ENCODE results near the gene AKAP8.
"Not testable (repeated sequence)": the region's sequence is repeated elsewhere in the genome, so short reads cannot be mapped to it uniquely, and the experiment has no call there.

Gene AKAP8

DNA sequence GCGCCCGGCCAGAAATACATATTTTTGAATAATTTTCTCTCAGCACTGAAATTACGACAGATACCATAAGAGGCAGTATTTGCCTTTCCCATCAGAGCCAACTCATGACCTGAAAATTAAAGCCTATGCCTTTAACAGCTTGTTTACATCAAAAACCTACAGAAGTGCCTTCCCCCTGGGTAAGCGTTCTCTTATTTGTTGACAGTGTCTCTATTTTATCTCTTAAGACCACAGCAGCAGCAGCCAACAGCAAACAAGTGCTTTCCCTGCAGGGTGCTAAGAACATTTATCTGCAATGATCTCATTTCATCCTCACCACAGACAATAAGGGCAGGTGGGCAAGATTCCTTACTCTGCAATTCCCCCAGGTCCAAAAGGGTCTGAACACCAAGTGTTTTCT, 33.2 kb upstream of the AKAP8 start:
- Histone ChIP-seq H3F3A (ENCODE audit: low read depth) (no peaks in the 10 kb centered on the region), H3K9ac (ENCODE audit: low read depth, low read length, poor library complexity, severe bottlenecking) (peak overlapping the region; percentile 19), H3K36me3 (ENCODE audit: insufficient read depth, low read length) (peaks cover 21% of the 10 kb centered on the region; the same call in 1 of the 2 replicates), H3K9me2 (replicated peaks; ENCODE audit: low read depth, low read length) (no peaks in the 10 kb centered on the region), H3K27me3 (ENCODE audit: insufficient read depth, low read length, poor library complexity, severe bottlenecking) (no peaks in the 10 kb centered on the region), H4K20me1 (ENCODE audit: insufficient read depth, low read length, poor library complexity, severe bottlenecking) (peaks cover 85% of the 10 kb centered on the region), H3K4me3 (ENCODE audit: low read length, poor library complexity, severe bottlenecking) (peak overlapping the region; percentile 53), H3K4me2 (ENCODE audit: low read depth, low read length, poor library complexity, severe bottlenecking) (peak overlapping the region; percentile 59), H2AFZ (ENCODE audit: low read length) (no peak overlapping the region), H3K9me3 (ENCODE audit: insufficient read depth, low read depth, low read length) (no peaks in the 10 kb centered on the region), H3K4me1 (ENCODE audit: insufficient read depth, low read length, poor library complexity, severe bottlenecking) (peaks cover 45% of the 10 kb centered on the region), H3K79me2 (ENCODE audit: insufficient read depth, low read length) (peaks cover 100% of the 10 kb centered on the region)
- no peak for TF ChIP-seq EZH2phosphoT487 (IDR thresholded peaks at IDR 0.05; ENCODE audit: borderline replicate concordance)
- TF ChIP-seq, protein P1, sequence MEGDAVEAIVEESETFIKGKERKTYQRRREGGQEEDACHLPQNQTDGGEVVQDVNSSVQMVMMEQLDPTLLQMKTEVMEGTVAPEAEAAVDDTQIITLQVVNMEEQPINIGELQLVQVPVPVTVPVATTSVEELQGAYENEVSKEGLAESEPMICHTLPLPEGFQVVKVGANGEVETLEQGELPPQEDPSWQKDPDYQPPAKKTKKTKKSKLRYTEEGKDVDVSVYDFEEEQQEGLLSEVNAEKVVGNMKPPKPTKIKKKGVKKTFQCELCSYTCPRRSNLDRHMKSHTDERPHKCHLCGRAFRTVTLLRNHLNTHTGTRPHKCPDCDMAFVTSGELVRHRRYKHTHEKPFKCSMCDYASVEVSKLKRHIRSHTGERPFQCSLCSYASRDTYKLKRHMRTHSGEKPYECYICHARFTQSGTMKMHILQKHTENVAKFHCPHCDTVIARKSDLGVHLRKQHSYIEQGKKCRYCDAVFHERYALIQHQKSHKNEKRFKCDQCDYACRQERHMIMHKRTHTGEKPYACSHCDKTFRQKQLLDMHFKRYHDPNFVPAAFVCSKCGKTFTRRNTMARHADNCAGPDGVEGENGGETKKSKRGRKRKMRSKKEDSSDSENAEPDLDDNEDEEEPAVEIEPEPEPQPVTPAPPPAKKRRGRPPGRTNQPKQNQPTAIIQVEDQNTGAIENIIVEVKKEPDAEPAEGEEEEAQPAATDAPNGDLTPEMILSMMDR (conservative IDR thresholded peaks at IDR 0.05; ENCODE audit: low read length), result peak; percentile 27; the same call in 1 of the 2 replicates

- peaks cover 100% of the 10 kb centered on the region for H3K79me2 ChIP-seq (ENCODE audit: insufficient read depth, low read length)
Measured at GRCh38 chr19:15411351-15411750, 31.8 kb upstream of the AKAP8 start.

DNA sequence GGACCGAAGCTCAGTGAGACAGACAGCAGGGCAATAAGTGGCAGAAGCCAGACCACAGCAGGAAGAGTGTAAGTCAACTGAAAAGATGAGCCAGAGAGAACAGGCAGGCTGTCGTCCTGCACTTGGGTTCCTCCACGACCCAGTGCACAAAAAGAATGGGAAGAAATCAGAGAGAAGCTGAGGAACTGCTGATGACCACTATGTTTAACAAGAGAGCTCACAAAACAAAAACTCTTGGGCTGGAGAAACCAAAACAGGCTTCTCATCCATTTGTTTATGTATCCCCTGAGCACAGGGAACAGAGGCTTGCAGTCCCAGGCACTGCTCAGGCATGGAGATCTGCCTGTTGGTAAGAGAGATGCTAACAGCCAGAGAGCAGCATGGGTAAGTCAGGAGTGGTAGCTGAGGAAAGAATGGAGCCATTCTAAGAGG, 25.2 kb upstream of the AKAP8 start:
- Histone ChIP-seq H3K79me2 (ENCODE audit: insufficient read depth, low read length) (peaks cover 94% of the 10 kb centered on the region), H3K9me2 (replicated peaks; ENCODE audit: low read depth, low read length) (no peaks in the 10 kb centered on the region), H3K36me3 (ENCODE audit: insufficient read depth, low read length) (peaks cover 75% of the 10 kb centered on the region; the same call in 1 of the 2 replicates), H4K20me1 (ENCODE audit: insufficient read depth, low read length, poor library complexity, severe bottlenecking) (peaks cover 78% of the 10 kb centered on the region), H3F3A (ENCODE audit: low read depth) (no peaks in the 10 kb centered on the region), H3K9me3 (ENCODE audit: insufficient read depth, low read depth, low read length) (no peaks in the 10 kb centered on the region), H3K4me2 (ENCODE audit: low read depth, low read length, poor library complexity, severe bottlenecking) (peak overlapping the region; percentile 11), H3K9ac (ENCODE audit: low read depth, low read length, poor library complexity, severe bottlenecking) (no peak overlapping the region), H3K27me3 (ENCODE audit: insufficient read depth, low read length, poor library complexity, severe bottlenecking) (no peaks in the 10 kb centered on the region), H3K4me3 (ENCODE audit: low read length, poor library complexity, severe bottlenecking) (no peak overlapping the region), H3K4me1 (ENCODE audit: insufficient read depth, low read length, poor library complexity, severe bottlenecking) (peaks cover 11% of the 10 kb centered on the region), H2AFZ (ENCODE audit: low read length) (no peak overlapping the region)
- TF ChIP-seq, protein P1 (conservative IDR thresholded peaks at IDR 0.05; ENCODE audit: low read length), result no peak
- no peak for TF ChIP-seq EZH2phosphoT487 (IDR thresholded peaks at IDR 0.05; ENCODE audit: borderline replicate concordance)

More at GRCh38 chr19:15411351-15411750, 31.8 kb upstream of the AKAP8 start:
- H3K27me3 ChIP-seq (ENCODE audit: insufficient read depth, low read length, poor library complexity, severe bottlenecking); H3K9me3 ChIP-seq (ENCODE audit: insufficient read depth, low read depth, low read length); H3K4me3 ChIP-seq (ENCODE audit: low read length, poor library complexity, severe bottlenecking); H3K9me2 ChIP-seq (replicated peaks; ENCODE audit: low read depth, low read length); H2AFZ ChIP-seq (ENCODE audit: low read length); H3F3A ChIP-seq (ENCODE audit: low read depth): not testable (repeated sequence)
- H3K4me2 ChIP-seq (ENCODE audit: low read depth, low read length, poor library complexity, severe bottlenecking), result peak overlapping the region; percentile 4
- H3K36me3 ChIP-seq (ENCODE audit: insufficient read depth, low read length), result peaks cover 26% of the 10 kb centered on the region; the same call in 1 of the 2 replicates
- peaks cover 36% of the 10 kb centered on the region for H3K4me1 ChIP-seq (ENCODE audit: insufficient read depth, low read length, poor library complexity, severe bottlenecking)
- peaks cover 84% of the 10 kb centered on the region for H4K20me1 ChIP-seq (ENCODE audit: insufficient read depth, low read length, poor library complexity, severe bottlenecking)
- peak overlapping the region; percentile 7 for H3K9ac ChIP-seq (ENCODE audit: low read depth, low read length, poor library complexity, severe bottlenecking)

Data from Loucy (cell line).